ENCODE data around the gene PARP9.

GRCh38 chr3:122603056-122603455 is 39.0 kb upstream of the PARP9 start:
- TF ChIP-seq, protein P1, sequence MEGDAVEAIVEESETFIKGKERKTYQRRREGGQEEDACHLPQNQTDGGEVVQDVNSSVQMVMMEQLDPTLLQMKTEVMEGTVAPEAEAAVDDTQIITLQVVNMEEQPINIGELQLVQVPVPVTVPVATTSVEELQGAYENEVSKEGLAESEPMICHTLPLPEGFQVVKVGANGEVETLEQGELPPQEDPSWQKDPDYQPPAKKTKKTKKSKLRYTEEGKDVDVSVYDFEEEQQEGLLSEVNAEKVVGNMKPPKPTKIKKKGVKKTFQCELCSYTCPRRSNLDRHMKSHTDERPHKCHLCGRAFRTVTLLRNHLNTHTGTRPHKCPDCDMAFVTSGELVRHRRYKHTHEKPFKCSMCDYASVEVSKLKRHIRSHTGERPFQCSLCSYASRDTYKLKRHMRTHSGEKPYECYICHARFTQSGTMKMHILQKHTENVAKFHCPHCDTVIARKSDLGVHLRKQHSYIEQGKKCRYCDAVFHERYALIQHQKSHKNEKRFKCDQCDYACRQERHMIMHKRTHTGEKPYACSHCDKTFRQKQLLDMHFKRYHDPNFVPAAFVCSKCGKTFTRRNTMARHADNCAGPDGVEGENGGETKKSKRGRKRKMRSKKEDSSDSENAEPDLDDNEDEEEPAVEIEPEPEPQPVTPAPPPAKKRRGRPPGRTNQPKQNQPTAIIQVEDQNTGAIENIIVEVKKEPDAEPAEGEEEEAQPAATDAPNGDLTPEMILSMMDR (conservative IDR thresholded peaks at IDR 0.05; ENCODE audit: low read length): no peak
- no peak for TF ChIP-seq EZH2phosphoT487 (IDR thresholded peaks at IDR 0.05; ENCODE audit: borderline replicate concordance)

Data from Loucy (cell line).